ENCODE results near the gene LAMB1. TPM values are rescaled to one million over a fixed set of nuclear protein-coding genes. Genes with fewer than 3 reads are reported as not detected.

Gene LAMB1
- total RNA-seq, 1 donor from 2014 or later, result 31.4 TPM

DNA sequence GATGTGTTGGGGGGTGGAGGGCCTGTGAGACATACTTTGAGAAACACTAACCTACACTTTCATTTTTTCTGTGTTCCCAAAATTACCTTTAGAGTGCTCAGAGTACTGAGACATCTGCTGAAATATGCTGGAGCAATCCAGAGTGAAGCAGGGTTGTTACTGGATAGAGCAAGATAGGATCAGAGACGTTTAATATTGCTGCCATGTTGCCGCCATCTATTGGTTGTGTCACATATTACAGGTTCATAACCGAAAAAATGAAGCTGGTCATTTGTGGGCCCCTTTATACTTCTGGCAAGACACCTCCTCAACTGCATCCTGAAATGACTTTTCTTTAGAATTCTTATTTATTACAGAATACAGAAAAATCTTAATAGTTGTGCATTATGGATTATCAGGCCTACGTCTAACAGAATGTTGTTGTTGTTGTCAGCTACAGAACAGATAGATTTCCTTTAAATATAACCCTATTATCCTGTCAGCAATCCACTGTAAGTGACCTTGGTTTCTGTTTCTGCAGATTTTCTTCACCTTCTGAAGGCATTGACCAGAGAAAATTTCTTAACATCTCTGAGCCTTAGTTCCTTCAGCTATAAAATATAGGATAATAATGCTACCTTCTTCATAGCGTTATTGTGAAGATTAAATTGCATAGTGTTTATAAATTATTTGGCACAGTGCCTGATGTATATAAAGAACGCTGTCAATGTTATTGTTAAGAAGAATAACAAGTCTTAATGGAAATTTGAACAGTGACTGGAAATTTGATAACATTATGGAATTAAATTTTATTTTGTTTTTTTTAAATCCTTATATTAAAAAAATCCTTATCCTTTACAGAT, 128.1 kb downstream of the LAMB1 start:
- DNase-seq, result no peak

DNA sequence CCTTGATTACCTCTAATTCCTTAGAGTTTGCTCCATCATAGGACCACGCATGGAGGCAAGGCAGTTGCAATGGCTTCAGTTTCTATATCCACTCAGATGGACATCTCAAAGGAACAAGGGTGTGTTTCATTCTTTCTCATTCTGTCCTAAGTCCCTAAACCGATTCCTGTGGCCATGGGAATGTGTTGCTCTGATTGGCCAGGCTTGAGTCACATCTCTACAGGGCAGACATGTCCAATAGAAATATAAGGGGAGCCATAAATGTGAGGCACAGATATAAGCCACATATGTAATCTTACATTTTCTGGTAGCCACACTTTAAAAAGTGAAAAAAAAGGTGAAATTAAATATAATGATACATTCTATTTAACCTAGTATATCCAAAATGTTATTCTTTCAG, 128.8 kb downstream of the LAMB1 start:
- DNase-seq, result no peak

Small RNA genes within 50 kb of the gene (small RNA-seq; reads per million reads assigned to genes)
- gene RF00012, result 0.12 reads per million

Other genes with a start within 250 kb of the LAMB1 start
- gene SLC26A3, start 199.9 kb downstream of the LAMB1 start, total RNA-seq, result not detected
- gene DLD, start 112.0 kb downstream of the LAMB1 start, total RNA-seq, result 70.5 TPM
- 0.47 TPM for gene LAMB4, start 127.2 kb upstream of the LAMB1 start, total RNA-seq